ENCODE measurements around the gene BLTP2.

Gene BLTP2

GRCh38 chr17:28598799-28599310, 46.1 kb downstream of the BLTP2 start, which contains the start of gene SPAG5 (continued):
- TF ChIP-seq TSHZ1 (tag by site-specific recombination; IDR thresholded peaks at IDR 0.05; ENCODE audit: borderline replicate concordance) (no peak), SCRT1 (tag by site-specific recombination; IDR thresholded peaks at IDR 0.05; ENCODE audit: borderline replicate concordance) (no peak), ZNF600 (tag by site-specific recombination; IDR thresholded peaks at IDR 0.05) (0 out of 2 replicates have a peak, but pooled peaks have one; percentile 37), ZNF2 (tag by site-specific recombination; IDR thresholded peaks at IDR 0.05) (peak; percentile 72; the same call in 1 of the 2 replicates), ZNF76 (tag by site-specific recombination; IDR thresholded peaks at IDR 0.05; ENCODE audit: borderline replicate concordance, low read depth) (peak; percentile 45; the same call in 1 of the 2 replicates), ZBTB17 (tag by site-specific recombination; IDR thresholded peaks at IDR 0.05) (peak; percentile 85), HOXD13 (CRISPR knock-in tag; IDR thresholded peaks at IDR 0.05; ENCODE audit: borderline replicate concordance) (no peak), KLF10 (tag by site-specific recombination; IDR thresholded peaks at IDR 0.05) (peak; percentile 36; the same call in 1 of the 2 replicates), YY2 (tag by site-specific recombination; IDR thresholded peaks at IDR 0.05) (peak; percentile 62; the same call in 1 of the 2 replicates), ZBTB26 (tag by site-specific recombination; optimal IDR thresholded peaks at IDR 0.05) (peak; percentile 78), ZNF777 (tag by site-specific recombination; IDR thresholded peaks at IDR 0.05; ENCODE audit: borderline replicate concordance) (0 out of 2 replicates have a peak, but pooled peaks have one; percentile 24), ZNF610 (tag by site-specific recombination; IDR thresholded peaks at IDR 0.05; ENCODE audit: borderline replicate concordance) (0 out of 2 replicates have a peak, but pooled peaks have one; percentile 38), ZBTB11 (tag by site-specific recombination; conservative IDR thresholded peaks at IDR 0.05; ENCODE audit: low read depth) (peak; percentile 23; the same call in 1 of the 2 replicates), KLF17 (tag by site-specific recombination; IDR thresholded peaks at IDR 0.05) (0 out of 2 replicates have a peak, but pooled peaks have one; percentile 27), ZNF114 (tag by site-specific recombination; IDR thresholded peaks at IDR 0.05) (no peak), SP7 (tag by site-specific recombination; IDR thresholded peaks at IDR 0.05) (peak; percentile 66; the same call in 1 of the 2 replicates), HOXA7 (CRISPR knock-in tag; IDR thresholded peaks at IDR 0.05; ENCODE audit: borderline replicate concordance) (no peak), ZNF621 (tag by site-specific recombination; IDR thresholded peaks at IDR 0.05) (no peak), ZBTB20 (tag by site-specific recombination; IDR thresholded peaks at IDR 0.05) (peak; percentile 89), SALL2 (tag by site-specific recombination; IDR thresholded peaks at IDR 0.05; ENCODE audit: borderline replicate concordance) (no peak), KLF9 (tag by site-specific recombination; IDR thresholded peaks at IDR 0.05; ENCODE audit: low read depth) (peak; percentile 98), PATZ1 (tag by site-specific recombination; IDR thresholded peaks at IDR 0.05) (peak; percentile 65), GLI2 (tag by site-specific recombination; IDR thresholded peaks at IDR 0.05; ENCODE audit: borderline replicate concordance, low read depth) (no peak), ZNF629 (tag by site-specific recombination; IDR thresholded peaks at IDR 0.05) (peak; percentile 8; the same call in 1 of the 2 replicates), GLIS2 (tag by site-specific recombination; IDR thresholded peaks at IDR 0.05) (peak; percentile 56; the same call in 1 of the 2 replicates)
